NT2/D1 (cell line): Measurements from ENCODE around the gene ARHGAP33.

Experiments
- SUZ12 ChIP-seq: IDR thresholded peaks from 2 replicates; pipeline ENCODE4 v1.6.1; 2011; ENCODE audit not compliant: insufficient read length, insufficient read depth; ENCODE audit errors: extremely low read depth
- YY1 ChIP-seq: IDR thresholded peaks from 2 replicates; pipeline ENCODE4 v1.6.1; 2011; ENCODE audit not compliant: insufficient read length, insufficient read depth

DNA sequence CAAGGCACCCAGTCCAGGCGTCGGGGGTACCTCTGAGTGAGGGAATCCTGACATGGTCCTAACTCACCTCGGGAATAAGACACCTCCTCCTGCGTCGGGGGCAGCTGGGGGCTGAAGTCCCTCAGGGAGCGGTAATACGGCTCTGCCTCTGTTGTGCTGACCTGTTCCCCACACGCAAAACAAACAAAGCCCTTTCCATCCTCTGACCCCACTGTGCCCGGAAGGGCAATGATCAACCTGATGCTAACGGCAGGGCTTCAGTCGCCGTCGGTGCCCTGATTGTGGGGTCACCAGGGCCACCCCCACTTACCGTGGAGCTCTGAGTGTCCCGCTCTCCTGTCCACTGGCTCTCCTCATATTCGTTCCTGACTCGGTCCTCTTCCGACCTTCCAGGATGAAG is 55.6 kb downstream of the ARHGAP33 start:
- TF ChIP-seq SUZ12 = no peak
- no peak for TF ChIP-seq YY1
